DND-41 (cell line): ENCODE results near the gene UROC1.

Experiments used
- ATAC-seq: fragments of 200-7000 bp; cut with Tn5 transposase; 3 replicates; pipeline ENCODE4 v1.9.1; 2021; ENCODE audit warnings: low read depth; ENCODE audit not compliant: insufficient read depth
- DNase-seq: peaks from one replicate; pipeline ENCODE4 v3.0.0-alpha.2; 2020
- H2AFZ ChIP-seq: 2 replicates; pipeline ENCODE4 v1.6.0; 2012; ENCODE audit warnings: low read depth, low read length
- H3K27ac ChIP-seq: 2 replicates; pipeline ENCODE4 v1.5.1; 2012; ENCODE audit warnings: low read length, inconsistent platforms
- H3K27me3 ChIP-seq: fragments of 200-600 bp; sonication (generic); 2 replicates; pipeline ENCODE4 v1.6.0; 2012; ENCODE audit warnings: low read length, mild to moderate bottlenecking, inconsistent platforms; ENCODE audit not compliant: insufficient read depth, poor library complexity
- H3K36me3 ChIP-seq: 2 replicates; pipeline ENCODE4 v1.5.1; 2012; ENCODE audit warnings: low read length, inconsistent platforms; ENCODE audit not compliant: insufficient read depth
- H3K4me1 ChIP-seq: 2 replicates; pipeline ENCODE4 v1.5.1; 2012; ENCODE audit warnings: mild to moderate bottlenecking, low read length; ENCODE audit not compliant: insufficient read depth
- H3K4me2 ChIP-seq: 2 replicates; pipeline ENCODE4 v1.6.0; 2012; ENCODE audit warnings: mild to moderate bottlenecking, moderate library complexity, low read length, inconsistent platforms; ENCODE audit not compliant: insufficient read depth
- H3K4me3 ChIP-seq, 2 experiments: fragments of 200-600 bp in 1 of 2; shearing (Covaris generic) in 1 of 2; 2 replicates each; pipeline ENCODE4 v1.5.1; 2012 to 2016; ENCODE audit warnings: inconsistent platforms in 2 of 2, low read length in 2 of 2, mild to moderate bottlenecking in 2 of 2, low read depth in 1 of 2, moderate library complexity in 1 of 2
- H3K79me2 ChIP-seq: 2 replicates; pipeline ENCODE4 v1.6.0; 2012; ENCODE audit warnings: low read length, inconsistent platforms; ENCODE audit not compliant: insufficient read depth
- H3K9ac ChIP-seq: 2 replicates; pipeline ENCODE4 v1.6.0; 2012; ENCODE audit warnings: low read depth, mild to moderate bottlenecking, inconsistent platforms, low read length, moderate library complexity
- H3K9me3 ChIP-seq: 2 replicates; pipeline ENCODE4 v1.5.1; 2012; ENCODE audit warnings: low read length, moderate library complexity, mild to moderate bottlenecking, inconsistent platforms; ENCODE audit not compliant: insufficient read depth, severe bottlenecking
- H4K20me1 ChIP-seq: 2 replicates; pipeline ENCODE4 v1.6.0; 2012; ENCODE audit warnings: low read length; ENCODE audit not compliant: insufficient read depth
- EZH2 ChIP-seq: IDR thresholded peaks from 3 replicates; pipeline ENCODE4 v1.6.1; 2012; ENCODE audit warnings: borderline replicate concordance, low read depth, mild to moderate bottlenecking, moderate library complexity, low read length, inconsistent platforms; ENCODE audit not compliant: severe bottlenecking
- TF ChIP-seq, protein P1 (sequence below): IDR thresholded peaks from 2 replicates; pipeline ENCODE4 v1.5.1; 2012; ENCODE audit warnings: borderline replicate concordance, low read length, moderate library complexity, mild to moderate bottlenecking; ENCODE audit not compliant: poor library complexity, severe bottlenecking; ENCODE audit errors: extremely low read depth

UROC1 gene

DNA sequence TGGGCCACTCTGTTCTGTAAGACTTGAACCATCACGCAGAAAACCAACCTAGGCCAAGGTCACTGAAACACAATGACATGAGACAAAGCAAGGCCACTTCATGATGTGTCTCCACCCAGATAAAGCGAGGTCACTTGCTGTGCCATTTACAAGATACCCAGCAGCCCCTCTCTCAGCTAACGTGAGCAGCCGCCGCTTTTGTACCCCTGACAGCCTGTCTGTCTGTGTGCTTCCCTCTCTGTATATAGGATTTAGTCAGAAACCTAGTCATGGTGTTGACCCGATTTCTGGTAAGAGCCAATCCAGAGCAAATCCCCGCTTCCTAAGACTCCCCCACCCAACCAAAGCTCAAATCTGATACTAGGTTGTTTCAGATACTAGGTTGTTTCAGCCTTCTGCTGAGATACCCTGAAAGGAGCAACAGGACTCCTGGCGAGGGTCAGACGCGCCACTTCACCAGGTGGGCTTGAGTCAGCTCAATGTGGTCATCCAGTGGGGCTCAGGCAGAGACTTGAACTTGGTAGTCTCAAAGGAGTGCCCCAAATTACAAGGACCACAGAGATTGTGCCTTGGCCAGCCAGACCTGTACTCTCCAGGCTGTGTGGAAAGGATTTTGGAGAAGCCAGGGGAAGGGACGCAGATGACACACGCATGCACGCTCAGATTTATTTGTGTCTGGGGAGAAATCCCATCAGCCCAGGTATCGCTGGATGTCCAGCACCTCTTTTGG, 38.8 kb downstream of the UROC1 start:
- H4K20me1 ChIP-seq: peaks cover 13% of the 10 kb centered on the region
- ATAC-seq: no peak
- H3K27ac ChIP-seq: no peak overlapping the region

DNA sequence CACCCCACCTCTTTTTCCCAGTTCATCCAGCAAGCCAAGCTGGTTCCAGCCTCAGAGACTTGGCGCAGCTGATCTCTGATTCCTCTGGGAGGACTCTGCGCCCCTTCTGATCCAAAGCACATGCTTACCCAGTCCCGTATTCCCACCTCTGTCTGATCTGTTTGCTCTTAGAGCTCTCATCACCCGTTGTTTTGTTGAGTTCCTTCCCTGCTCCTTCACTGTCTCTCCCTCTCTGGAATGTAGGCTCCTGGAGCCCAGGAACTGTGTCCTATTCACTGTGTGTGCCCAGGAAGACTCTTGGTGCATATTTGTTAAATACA, 40.6 kb downstream of the UROC1 start:
- Histone ChIP-seq H3K27ac (no peak overlapping the region), H4K20me1 (peaks cover 30% of the 10 kb centered on the region), H3K4me3 (no peak overlapping the region), H3K36me3 (peaks cover 25% of the 10 kb centered on the region), H3K79me2 (peaks cover 34% of the 10 kb centered on the region), H3K9me3 (no peaks in the 10 kb centered on the region), H3K4me2 (no peak overlapping the region), H3K9ac (no peak overlapping the region), H2AFZ (no peak overlapping the region), H3K4me1 (peaks cover 36% of the 10 kb centered on the region), H3K27me3 (no peaks in the 10 kb centered on the region)
- TF ChIP-seq, protein P1, sequence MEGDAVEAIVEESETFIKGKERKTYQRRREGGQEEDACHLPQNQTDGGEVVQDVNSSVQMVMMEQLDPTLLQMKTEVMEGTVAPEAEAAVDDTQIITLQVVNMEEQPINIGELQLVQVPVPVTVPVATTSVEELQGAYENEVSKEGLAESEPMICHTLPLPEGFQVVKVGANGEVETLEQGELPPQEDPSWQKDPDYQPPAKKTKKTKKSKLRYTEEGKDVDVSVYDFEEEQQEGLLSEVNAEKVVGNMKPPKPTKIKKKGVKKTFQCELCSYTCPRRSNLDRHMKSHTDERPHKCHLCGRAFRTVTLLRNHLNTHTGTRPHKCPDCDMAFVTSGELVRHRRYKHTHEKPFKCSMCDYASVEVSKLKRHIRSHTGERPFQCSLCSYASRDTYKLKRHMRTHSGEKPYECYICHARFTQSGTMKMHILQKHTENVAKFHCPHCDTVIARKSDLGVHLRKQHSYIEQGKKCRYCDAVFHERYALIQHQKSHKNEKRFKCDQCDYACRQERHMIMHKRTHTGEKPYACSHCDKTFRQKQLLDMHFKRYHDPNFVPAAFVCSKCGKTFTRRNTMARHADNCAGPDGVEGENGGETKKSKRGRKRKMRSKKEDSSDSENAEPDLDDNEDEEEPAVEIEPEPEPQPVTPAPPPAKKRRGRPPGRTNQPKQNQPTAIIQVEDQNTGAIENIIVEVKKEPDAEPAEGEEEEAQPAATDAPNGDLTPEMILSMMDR: no peak
- TF ChIP-seq EZH2: no peak
- no peak for ATAC-seq
- no peak for DNase-seq

More for the DNA sequence above, 38.8 kb downstream of the UROC1 start:
- DNase-seq: no peak
- Histone ChIP-seq H3K4me3 (no peak overlapping the region), H3K9me3 (no peaks in the 10 kb centered on the region), H3K4me2 (no peak overlapping the region), H3K36me3 (peaks cover 10% of the 10 kb centered on the region; the same call in 1 of the 2 replicates), H3K9ac (no peak overlapping the region), H2AFZ (no peak overlapping the region), H3K4me1 (peaks cover 18% of the 10 kb centered on the region), H3K79me2 (peaks cover 17% of the 10 kb centered on the region), H3K27me3 (no peaks in the 10 kb centered on the region)
- TF ChIP-seq, protein P1: no peak
- no peak for TF ChIP-seq EZH2

DNA sequence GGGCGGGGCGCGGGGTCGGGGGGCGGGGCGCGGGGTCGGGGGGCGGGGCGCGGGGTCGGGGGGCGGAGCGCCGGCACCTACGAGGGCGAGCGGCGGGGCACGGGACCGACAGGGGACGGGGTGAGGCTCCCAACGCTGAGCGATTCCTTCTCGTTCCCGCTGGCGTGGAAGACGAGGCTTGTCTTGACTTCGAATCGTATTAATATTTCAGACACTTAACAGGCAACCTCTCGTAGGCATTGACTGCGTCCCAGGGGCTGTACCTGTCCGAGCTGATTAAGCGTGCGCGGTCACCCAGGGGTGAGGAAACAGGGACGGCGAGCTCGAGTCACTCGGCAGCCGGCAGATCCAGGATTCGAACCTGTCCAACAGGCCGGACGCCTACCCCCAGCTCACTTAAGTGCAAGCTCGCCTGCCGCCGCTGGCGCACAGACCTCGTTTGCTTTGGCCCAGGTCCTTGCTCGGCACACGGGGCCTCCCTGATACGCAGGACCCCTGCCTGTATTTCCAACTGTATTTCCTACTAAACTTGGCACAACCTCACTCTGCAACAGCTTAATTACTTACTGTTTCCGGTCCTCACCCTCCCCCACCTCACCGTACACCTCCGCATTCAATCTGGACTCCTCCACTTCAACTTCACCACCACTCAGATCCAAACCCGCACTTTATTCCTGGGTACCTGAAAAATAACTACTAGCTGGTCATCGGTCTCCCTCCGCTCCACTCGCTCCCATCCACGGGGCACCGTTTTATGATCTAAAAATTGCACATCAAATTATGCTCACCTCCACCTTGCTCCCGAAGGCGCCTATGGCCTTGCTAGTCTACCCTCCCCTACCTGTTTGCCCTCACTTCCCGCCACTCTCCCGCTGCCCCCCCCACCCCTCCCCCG, 41.2 kb downstream of the UROC1 start:
- H3K27ac ChIP-seq: peak overlapping the region; percentile 66; the same call in 1 of the 2 replicates
- H3K4me2 ChIP-seq: peak overlapping the region; percentile 72
- H3K4me3 ChIP-seq: peak overlapping the region; percentile 9 to 69; a peak in 3 of 4 replicates

More for the DNA sequence above, 41.2 kb downstream of the UROC1 start:
- peaks cover 35% of the 10 kb centered on the region for H4K20me1 ChIP-seq
- no peak for TF ChIP-seq EZH2
- TF ChIP-seq, protein P1: no peak
- H3K4me1 ChIP-seq: peaks cover 40% of the 10 kb centered on the region
- H3K9me3 ChIP-seq: no peaks in the 10 kb centered on the region
- peak overlapping the region; percentile 56 for H3K9ac ChIP-seq
- H2AFZ ChIP-seq: peak overlapping the region; percentile 83
- ATAC-seq (peak; percentile 53), DNase-seq (no peak)
- H3K27me3 ChIP-seq: no peaks in the 10 kb centered on the region
- H3K79me2 ChIP-seq: peaks cover 40% of the 10 kb centered on the region
- H3K36me3 ChIP-seq: peaks cover 30% of the 10 kb centered on the region
